ENCODE measurements around the gene HBP1.

The HBP1 gene

DNA sequence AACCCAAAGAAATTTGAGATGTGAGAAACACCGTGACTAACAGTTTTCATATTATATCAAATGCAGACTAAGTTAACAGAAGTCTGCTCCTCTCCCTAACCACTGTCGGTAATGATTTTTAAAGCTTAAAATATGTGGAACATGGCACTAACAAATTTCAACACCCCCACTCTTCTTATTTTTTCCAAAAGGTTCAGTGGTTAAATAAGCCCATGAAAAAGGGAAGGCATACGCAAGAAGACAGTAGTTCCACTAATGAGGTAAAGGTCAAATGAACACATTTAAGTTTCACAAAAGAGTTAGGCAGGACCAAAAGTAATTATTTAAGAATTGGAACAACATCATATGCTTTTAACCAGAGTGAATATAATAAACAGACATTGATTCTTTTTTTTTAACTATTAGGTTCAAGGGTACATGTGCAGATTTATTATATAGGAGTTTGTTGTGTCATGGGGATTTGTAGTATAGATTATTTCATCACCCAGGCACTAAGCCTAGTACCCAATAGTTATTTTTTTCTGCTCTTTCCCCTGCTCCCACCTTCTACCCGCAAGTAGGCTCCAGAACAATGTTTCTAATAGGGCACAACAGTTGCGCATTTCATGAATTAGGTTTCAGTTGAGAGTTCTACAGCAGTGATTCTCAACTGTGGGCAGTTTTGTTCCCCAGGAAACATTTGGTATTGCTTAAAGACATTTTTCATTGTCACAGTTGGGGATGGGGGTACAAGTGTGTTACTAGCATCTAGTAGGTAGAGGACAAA lies 79.9 kb downstream of the HBP1 start:
- TF ChIP-seq, protein P1, sequence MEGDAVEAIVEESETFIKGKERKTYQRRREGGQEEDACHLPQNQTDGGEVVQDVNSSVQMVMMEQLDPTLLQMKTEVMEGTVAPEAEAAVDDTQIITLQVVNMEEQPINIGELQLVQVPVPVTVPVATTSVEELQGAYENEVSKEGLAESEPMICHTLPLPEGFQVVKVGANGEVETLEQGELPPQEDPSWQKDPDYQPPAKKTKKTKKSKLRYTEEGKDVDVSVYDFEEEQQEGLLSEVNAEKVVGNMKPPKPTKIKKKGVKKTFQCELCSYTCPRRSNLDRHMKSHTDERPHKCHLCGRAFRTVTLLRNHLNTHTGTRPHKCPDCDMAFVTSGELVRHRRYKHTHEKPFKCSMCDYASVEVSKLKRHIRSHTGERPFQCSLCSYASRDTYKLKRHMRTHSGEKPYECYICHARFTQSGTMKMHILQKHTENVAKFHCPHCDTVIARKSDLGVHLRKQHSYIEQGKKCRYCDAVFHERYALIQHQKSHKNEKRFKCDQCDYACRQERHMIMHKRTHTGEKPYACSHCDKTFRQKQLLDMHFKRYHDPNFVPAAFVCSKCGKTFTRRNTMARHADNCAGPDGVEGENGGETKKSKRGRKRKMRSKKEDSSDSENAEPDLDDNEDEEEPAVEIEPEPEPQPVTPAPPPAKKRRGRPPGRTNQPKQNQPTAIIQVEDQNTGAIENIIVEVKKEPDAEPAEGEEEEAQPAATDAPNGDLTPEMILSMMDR (IDR thresholded peaks at IDR 0.05; ENCODE audit: insufficient read depth, low read length, poor library complexity, severe bottlenecking): no peak
- no peak for TF ChIP-seq EZH2phosphoT487 (conservative IDR thresholded peaks at IDR 0.05; ENCODE audit: low read length)
- H2AFZ ChIP-seq (ENCODE audit: low read depth, low read length, severe bottlenecking): no peak overlapping the region
- no peak overlapping the region for H3K9ac ChIP-seq (ENCODE audit: low read length)
- H3K9me3 ChIP-seq (ENCODE audit: insufficient read depth, low read length): no peaks in the 10 kb centered on the region
- H3K36me3 ChIP-seq (ENCODE audit: low read length): no peaks in the 10 kb centered on the region
- H3K4me2 ChIP-seq (ENCODE audit: low read depth, low read length, poor library complexity, severe bottlenecking): no peak overlapping the region
- no peak overlapping the region for H3K27ac ChIP-seq (ENCODE audit: low read depth, low read length)
- H3K27me3 ChIP-seq (ENCODE audit: low read length): no peaks in the 10 kb centered on the region
- H4K20me1 ChIP-seq (ENCODE audit: low read depth, low read length): no peaks in the 10 kb centered on the region
- H3K79me2 ChIP-seq (ENCODE audit: insufficient read depth, low read length): no peaks in the 10 kb centered on the region
- H3K4me3 ChIP-seq (ENCODE audit: insufficient read depth, low read length, poor library complexity, severe bottlenecking): no peak overlapping the region
- no peaks in the 10 kb centered on the region for H3F3A ChIP-seq (ENCODE audit: insufficient read depth)
- no peaks in the 10 kb centered on the region for H3K9me2 ChIP-seq (replicated peaks; ENCODE audit: insufficient read depth, low read length)

DNA sequence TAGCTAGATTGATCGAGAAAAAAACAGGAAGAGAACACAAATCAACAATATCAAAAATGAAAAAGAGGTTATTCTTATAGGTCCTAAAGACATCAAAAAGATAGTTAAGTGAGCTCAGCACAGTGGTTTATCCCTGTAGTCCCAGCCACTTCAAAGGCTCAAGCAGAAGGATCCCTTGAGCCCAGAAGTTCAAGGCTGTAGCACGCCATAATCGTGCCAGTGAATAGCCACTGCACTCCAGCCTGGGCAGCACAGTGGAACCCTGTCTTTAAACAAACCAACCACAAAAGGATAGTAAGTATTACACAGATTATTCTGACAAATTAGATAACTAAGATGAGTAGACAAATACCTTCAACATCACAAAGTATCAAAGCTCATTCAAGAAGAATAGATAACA lies 83.2 kb downstream of the HBP1 start:
- no peak for TF ChIP-seq EZH2phosphoT487 (conservative IDR thresholded peaks at IDR 0.05; ENCODE audit: low read length)
- TF ChIP-seq, protein P1 (IDR thresholded peaks at IDR 0.05; ENCODE audit: insufficient read depth, low read length, poor library complexity, severe bottlenecking): no peak
- Histone ChIP-seq H3K4me3 (ENCODE audit: insufficient read depth, low read length, poor library complexity, severe bottlenecking) (no peak overlapping the region), H3K27ac (ENCODE audit: low read depth, low read length) (no peak overlapping the region), H3K4me2 (ENCODE audit: low read depth, low read length, poor library complexity, severe bottlenecking) (no peak overlapping the region), H3K27me3 (ENCODE audit: low read length) (no peaks in the 10 kb centered on the region), H4K20me1 (ENCODE audit: low read depth, low read length) (no peaks in the 10 kb centered on the region), H2AFZ (ENCODE audit: low read depth, low read length, severe bottlenecking) (no peak overlapping the region), H3K9me3 (ENCODE audit: insufficient read depth, low read length) (no peaks in the 10 kb centered on the region), H3K79me2 (ENCODE audit: insufficient read depth, low read length) (no peaks in the 10 kb centered on the region), H3F3A (ENCODE audit: insufficient read depth) (no peaks in the 10 kb centered on the region), H3K9ac (ENCODE audit: low read length) (no peak overlapping the region), H3K36me3 (ENCODE audit: low read length) (no peaks in the 10 kb centered on the region), H3K9me2 (replicated peaks; ENCODE audit: insufficient read depth, low read length) (no peaks in the 10 kb centered on the region)

All from SU-DHL-6 (cell line).